RPMI8226 (cell line): ENCODE results near the gene TMEM51.

Experiments used
- DNase-seq: peaks from one replicate; pipeline ENCODE4 v3.0.0-alpha.2; 2015

The TMEM51 gene

GRCh38 chr1:15179485-15179883 lies 25.9 kb downstream of the TMEM51 start:
- DNase-seq, result no peak

- no peak for DNase-seq
Observed at GRCh38 chr1:15180189-15180588, 26.6 kb downstream of the TMEM51 start.

DNA sequence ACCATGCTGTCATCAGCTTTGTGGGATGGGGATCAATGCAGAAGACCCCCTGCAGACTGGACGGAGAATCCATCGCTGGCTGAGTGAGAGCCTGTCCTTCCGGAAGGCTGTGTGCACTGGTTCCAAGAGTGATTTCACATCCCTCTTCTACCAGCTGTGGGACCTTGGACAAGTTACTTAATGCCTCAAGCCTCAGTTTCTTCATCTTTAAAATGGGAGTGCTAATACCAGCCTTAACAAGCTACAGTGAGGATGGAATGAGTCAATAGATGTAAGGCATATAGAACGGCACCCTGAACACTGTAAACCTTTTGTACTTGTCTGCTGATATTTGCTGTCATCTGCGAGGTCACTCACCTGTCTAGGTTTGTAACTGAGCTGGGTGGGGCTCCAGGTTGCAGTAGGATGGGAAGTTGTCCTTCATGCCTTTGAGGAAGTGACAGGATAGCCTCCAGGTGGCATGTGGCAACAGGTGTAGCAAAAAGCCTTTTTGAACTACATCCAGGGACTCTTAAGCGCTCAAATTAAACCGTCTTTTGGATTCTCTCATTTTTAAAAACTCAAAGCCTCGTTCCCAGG lies 27.5 kb downstream of the TMEM51 start:
- DNase-seq, result peak; percentile 34

DNA sequence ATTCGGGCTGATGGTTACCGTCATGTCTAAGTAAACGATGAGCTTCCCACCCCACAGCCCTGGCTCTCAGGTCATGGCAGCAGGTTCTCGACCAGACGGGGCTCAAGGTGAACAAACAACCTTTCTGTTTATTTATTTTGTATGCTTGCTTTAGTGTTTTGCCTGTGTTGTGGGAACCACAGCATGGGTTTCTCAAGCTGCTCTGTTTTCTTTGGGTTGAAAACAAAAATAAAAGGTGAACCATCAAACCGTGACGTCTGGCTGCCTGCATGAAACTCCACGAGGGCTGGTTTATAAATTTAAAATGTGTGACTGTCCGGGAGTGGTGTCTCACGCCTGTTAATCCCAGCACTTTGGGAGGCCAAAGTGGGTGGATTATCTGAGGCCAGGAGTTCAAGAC lies 28.0 kb downstream of the TMEM51 start:
- DNase-seq, result no peak

GRCh38 chr1:15184436-15185241 lies 31.1 kb downstream of the TMEM51 start:
- DNase-seq, result no peak

- no peak for DNase-seq
Observed at GRCh38 chr1:15185617-15186016, 32.1 kb downstream of the TMEM51 start.

GRCh38 chr1:15186073-15186845 lies 32.7 kb downstream of the TMEM51 start:
- DNase-seq, result no peak

- no peak for DNase-seq
Observed at GRCh38 chr1:15186846-15187151, 33.3 kb downstream of the TMEM51 start.

DNA sequence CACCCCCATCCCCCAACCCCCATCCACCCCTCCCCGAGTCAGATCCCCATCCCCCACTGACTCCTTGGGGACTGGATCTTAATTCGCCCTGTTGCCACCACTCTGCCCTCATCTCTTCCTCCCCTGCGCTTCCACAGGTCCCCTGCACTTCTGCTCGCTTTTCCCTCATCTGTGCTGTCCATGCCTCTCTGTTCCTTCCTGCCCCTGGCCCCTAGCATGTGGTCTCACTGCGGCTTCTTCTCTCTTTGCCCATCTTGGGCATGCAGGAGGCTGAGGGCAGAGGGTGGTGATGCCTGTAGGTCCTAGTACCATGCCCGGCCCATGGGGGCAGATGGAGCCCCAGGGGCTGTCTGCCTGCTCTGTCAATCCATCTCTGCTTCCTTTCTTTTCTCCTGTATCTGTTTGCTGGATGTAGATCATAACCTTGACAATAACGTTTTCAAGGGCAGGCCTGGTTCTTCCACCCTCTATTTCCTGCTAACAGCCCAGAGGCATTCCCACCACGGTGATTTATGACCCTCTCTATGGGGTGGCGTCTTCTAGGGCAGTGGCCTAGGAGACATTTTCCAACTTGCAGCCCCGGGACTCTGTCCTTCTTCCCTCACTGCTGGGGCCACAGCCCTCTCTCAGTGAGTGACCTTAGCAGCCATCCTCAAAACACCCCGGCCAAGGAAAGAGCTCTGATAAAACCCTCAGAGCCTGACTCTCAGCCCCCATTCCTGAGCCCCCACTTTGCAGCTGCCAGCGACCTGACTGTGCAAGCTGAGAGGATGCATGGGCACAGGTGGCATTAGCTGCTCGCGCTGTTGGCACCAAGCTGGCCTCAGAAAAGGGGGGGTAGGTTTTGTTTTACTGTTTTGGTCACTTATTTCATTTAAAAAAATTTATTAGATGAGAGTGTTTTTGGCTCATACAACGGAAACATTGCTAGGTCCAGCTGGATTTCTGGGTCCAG lies 33.9 kb downstream of the TMEM51 start:
- DNase-seq, result no peak

- DNase-seq, result peak; percentile 31
Observed at GRCh38 chr1:15188130-15188524, 34.6 kb downstream of the TMEM51 start.

DNA sequence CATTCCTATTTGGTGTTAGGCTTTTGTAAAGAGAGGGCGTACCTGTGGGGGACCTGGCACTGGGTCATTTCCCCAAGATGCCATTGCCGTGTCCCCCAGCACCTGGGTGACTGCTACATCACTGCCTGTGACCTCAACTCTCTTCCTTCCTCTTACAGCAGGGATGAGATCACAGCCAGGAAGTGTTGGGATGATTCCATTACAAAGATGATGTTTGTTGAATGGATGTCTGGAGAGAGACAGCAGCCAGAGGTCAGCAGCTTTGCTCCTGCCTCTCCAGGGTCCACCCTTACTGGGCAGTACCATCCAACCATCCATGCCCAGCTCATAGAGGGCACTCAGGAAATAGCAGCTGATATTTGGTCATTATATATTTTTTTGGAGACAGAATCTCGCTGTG lies 35.1 kb downstream of the TMEM51 start:
- DNase-seq, result no peak

DNA sequence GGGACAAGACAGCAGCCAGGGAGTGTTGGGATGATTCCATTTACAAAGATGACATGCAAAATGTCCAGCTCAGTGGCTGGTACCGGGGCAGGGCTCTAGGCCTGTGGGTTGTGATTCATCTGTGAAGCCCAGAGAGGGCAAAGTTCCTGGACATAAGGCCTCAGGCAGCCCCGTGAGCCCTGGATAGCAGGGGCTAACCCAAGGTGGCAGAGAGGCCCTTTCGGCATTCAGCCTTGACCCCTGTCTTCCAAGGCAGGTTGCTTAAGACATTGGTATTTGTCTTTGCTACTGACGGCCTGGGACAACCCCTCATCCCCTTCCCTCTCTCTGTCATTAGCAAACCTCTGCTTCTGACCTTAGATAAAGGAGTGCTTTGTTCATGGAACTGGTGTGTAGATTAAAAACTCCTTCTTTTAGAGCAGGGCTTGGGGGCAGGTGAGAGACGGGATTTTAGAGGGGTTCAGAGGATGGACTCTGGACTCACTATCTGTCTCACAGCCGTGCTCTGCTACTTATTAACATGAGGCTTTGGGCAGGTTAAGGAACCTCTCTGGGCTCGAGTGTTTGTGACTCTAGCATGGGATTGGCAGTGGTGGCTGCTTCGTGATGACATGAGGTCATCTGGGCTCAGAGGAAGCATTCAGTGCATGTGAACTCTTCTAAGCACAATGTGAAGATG lies 36.3 kb downstream of the TMEM51 start:
- no peak for DNase-seq

DNA sequence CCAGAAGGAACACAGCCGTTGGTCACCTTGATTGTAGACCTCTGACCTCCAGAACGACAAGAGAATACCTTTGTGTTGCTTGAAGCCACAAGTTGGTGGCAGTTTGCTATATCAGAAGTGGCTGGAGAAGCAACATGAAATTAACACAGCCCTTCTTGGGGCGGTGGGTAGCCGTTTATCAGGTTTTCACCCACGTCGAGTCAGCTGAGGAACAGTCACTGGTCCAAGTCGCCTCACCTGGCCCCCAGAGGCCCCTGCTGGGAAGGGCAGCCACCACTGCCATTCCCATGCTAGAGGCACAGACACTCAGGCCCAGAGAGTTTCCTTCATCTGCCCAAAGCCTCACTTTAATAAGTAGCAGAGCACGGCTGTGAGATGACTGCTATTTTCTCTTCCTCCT lies 37.7 kb downstream of the TMEM51 start:
- DNase-seq, result no peak

- no peak for DNase-seq
Observed at GRCh38 chr1:15191770-15192169, 38.2 kb downstream of the TMEM51 start.

GRCh38 chr1:15192916-15193550 lies 39.5 kb downstream of the TMEM51 start:
- no peak for DNase-seq

- no peak for DNase-seq
Observed at GRCh38 chr1:15195420-15196052, 42.0 kb downstream of the TMEM51 start.

DNA sequence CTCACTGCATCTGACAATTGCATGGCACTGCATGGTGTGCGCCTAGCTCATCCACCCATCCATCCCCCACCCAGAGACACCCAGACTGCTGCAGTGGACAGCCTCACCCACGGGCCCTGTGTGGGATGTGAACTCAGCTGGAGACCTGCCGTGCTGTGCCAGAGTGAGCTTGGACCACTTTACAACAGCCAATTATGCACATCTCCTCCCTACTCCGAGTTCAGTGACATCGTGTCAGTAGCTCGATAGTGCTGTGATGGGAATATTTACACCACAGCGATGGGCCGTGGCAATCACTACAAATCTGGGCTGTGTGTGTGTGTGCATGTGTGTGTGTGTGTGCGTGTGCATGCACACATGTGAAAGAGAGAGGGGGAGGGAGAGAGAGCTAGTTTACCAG lies 42.5 kb downstream of the TMEM51 start:
- DNase-seq, result no peak

DNA sequence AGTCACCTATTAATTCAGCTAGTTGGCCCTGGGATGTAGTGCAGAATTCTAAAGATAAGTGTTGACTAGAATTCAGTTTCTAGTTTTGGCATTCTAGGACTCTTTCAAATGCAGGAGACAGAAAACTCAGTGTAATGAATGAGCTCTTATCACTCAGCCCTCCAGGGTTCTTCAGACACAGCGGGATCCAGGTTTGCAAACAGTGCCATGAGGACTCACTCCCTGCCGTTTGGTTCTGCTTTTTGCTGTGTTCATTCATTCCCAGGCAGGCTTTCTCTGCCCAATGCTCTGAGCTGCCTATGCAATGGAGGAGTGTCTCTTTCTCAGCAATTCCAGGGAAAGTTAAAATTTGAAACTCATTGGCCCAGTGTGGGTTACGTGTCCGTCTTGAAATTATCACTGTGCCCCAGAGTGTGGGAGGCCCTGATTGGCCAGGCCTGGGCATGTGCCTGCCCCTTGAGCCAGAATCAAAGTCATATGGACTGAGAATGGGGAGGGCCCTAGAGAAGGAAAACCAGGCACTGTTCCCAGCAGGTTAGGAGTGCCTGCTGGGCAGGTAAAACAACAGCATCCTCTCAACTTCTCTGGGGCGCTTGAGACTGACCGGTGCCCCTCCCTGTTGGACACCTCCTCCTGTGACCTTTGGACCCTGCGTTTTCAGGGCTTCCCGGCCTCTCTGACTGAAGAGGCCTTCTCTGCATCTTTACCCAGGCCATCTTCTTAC lies 43.4 kb downstream of the TMEM51 start:
- no peak for DNase-seq

DNA sequence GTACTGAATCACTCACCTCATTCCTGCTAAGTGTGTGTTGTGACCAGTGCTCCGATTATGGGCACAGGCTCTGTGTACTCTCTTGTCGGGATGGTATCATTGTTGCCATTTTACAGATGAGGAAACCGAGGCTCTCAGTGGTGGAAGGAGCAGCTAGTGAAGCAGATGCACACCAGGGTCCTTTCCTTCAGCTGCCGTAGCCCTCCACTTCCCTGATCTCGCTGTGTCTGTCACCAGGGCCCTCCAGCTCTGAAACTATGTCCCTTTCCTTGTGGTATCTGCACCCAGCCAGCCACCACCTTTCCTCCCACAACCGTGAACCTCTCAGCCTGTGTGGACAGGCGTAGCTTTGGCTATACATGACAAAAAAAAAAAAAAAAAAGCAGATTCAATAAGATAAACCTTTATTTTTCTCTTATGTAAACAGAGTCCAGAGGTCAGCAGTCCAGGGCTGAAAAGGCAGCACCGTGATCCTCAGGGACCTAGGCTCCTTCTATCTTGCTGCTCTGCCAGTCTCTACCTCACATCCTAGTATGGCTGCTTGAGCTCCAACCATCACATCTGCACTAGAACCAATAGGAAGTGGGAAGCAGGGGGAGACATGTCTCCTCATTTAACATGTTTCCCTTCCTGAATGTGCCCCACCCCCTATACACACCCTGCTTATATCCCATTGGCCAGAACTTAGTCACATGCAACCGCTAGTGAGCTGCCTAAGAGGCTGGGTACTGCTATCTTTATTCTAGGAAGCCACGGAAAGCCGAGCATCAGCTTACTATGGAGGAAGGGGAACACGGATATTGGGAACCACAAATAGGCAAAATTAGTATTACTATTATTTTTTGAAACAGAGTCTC lies 44.3 kb downstream of the TMEM51 start:
- DNase-seq, result no peak

- DNase-seq, result no peak
Observed at GRCh38 chr1:15198684-15199083, 45.1 kb downstream of the TMEM51 start.
